NOMO-1 treated with dmso at 0.1 percent for 144 hours (cell line): Measurements from ENCODE around the gene TMEM219.
A peak's percentile ranks its signal among the peaks of the same experiment; 100 is the strongest.

ENCODE experiments used
- DNase-seq: peaks from one replicate; lab custom pipeline; 2025; ENCODE audit not compliant: unreplicated experiment; lab: John Stamatoyannopoulos, UW

Gene TMEM219

GRCh38 chr16:29994600-29995323, 32.9 kb downstream of the TMEM219 start:
- no peak for DNase-seq

GRCh38 chr16:29995324-29995910, 33.5 kb downstream of the TMEM219 start, which contains the start of gene HIRIP3:
HIRIP3 (minus strand) TSS chr16:29995617; CDS start chr16:29995605, 12 bp downstream.
- DNase-seq: peak; percentile 84

GRCh38 chr16:29995911-29996765, 34.3 kb downstream of the TMEM219 start, which contains the start of gene INO80E:
INO80E (plus strand) TSS chr16:29996241; CDS start chr16:29996311, 70 bp downstream.
- peak; percentile 92 for DNase-seq

- no peak for DNase-seq
Observed at GRCh38 chr16:29996766-29997250, 34.9 kb downstream of the TMEM219 start.

- DNase-seq: no peak
Observed at GRCh38 chr16:29999605-30000004, 37.7 kb downstream of the TMEM219 start.

- DNase-seq: no peak
Observed at GRCh38 chr16:30000735-30001631, 39.1 kb downstream of the TMEM219 start.

GRCh38 chr16:30002614-30003346, 40.9 kb downstream of the TMEM219 start:
- DNase-seq: no peak

GRCh38 chr16:30003670-30004423, 42.0 kb downstream of the TMEM219 start:
- DNase-seq: no peak

GRCh38 chr16:30004424-30004776, 42.5 kb downstream of the TMEM219 start:
- no peak for DNase-seq

- no peak for DNase-seq
Observed at GRCh38 chr16:30004811-30005242, 42.9 kb downstream of the TMEM219 start.

GRCh38 chr16:30005341-30006094, 43.6 kb downstream of the TMEM219 start:
- DNase-seq: no peak

- DNase-seq: no peak
Observed at GRCh38 chr16:30006095-30006473, 44.2 kb downstream of the TMEM219 start.

- no peak for DNase-seq
Observed at GRCh38 chr16:30006659-30007377, 44.9 kb downstream of the TMEM219 start.

- no peak for DNase-seq
Observed at GRCh38 chr16:30007378-30007895, 45.6 kb downstream of the TMEM219 start.

- DNase-seq: no peak
Observed at GRCh38 chr16:30009085-30009862, 47.4 kb downstream of the TMEM219 start.

GRCh38 chr16:30009990-30010843, 48.3 kb downstream of the TMEM219 start:
- no peak for DNase-seq
